Measurements from ENCODE around the gene RFX4.
"Not testable (repeated sequence)": the region's sequence is repeated elsewhere in the genome, so short reads cannot be mapped to it uniquely, and the experiment has no call there.

The RFX4 gene

GRCh38 chr12:106594447-106594846, 11.6 kb downstream of the RFX4 start:
- DNase-seq: no peak

GRCh38 chr12:106595268-106595667, 12.5 kb downstream of the RFX4 start:
- no peak for DNase-seq

- no peak for DNase-seq
Observed at GRCh38 chr12:106598003-106598402, 15.2 kb downstream of the RFX4 start.

GRCh38 chr12:106599302-106599701, 16.5 kb downstream of the RFX4 start:
- no peak for DNase-seq

GRCh38 chr12:106600503-106600902, 17.7 kb downstream of the RFX4 start:
- no peak for DNase-seq

GRCh38 chr12:106601031-106601430, 18.2 kb downstream of the RFX4 start:
- DNase-seq: no peak

- DNase-seq: no peak
Observed at GRCh38 chr12:106601496-106601895, 18.7 kb downstream of the RFX4 start.

GRCh38 chr12:106602076-106602475, 19.3 kb downstream of the RFX4 start:
- no peak for DNase-seq

GRCh38 chr12:106605254-106605653, 22.4 kb downstream of the RFX4 start:
- no peak for DNase-seq

GRCh38 chr12:106620588-106620987, 37.8 kb downstream of the RFX4 start:
- not testable (repeated sequence) for DNase-seq

GRCh38 chr12:106625976-106626375, 43.2 kb downstream of the RFX4 start:
- no peak for DNase-seq

GRCh38 chr12:106629797-106630659, 47.2 kb downstream of the RFX4 start:
- DNase-seq: no peak

- no peak for DNase-seq
Observed at GRCh38 chr12:106631150-106631549, 48.3 kb downstream of the RFX4 start.

- DNase-seq: no peak
Observed at GRCh38 chr12:106631797-106632196, 49.0 kb downstream of the RFX4 start.

GRCh38 chr12:106632797-106633450, 50.1 kb downstream of the RFX4 start:
- no peak for DNase-seq

GRCh38 chr12:106633451-106633823, 50.6 kb downstream of the RFX4 start:
- DNase-seq: no peak

GRCh38 chr12:106634206-106634605, 51.4 kb downstream of the RFX4 start:
- no peak for DNase-seq

- no peak for DNase-seq
Observed at GRCh38 chr12:106643000-106643399, 60.2 kb downstream of the RFX4 start.

GRCh38 chr12:106644335-106645073, 61.7 kb downstream of the RFX4 start:
- DNase-seq: no peak

GRCh38 chr12:106645074-106645421, 62.2 kb downstream of the RFX4 start:
- DNase-seq: no peak

GRCh38 chr12:106645465-106646330, 62.9 kb downstream of the RFX4 start:
- no peak for DNase-seq

- DNase-seq: no peak
Observed at GRCh38 chr12:106646472-106646871, 63.7 kb downstream of the RFX4 start.
